Astrocyte (in vitro differentiated cells and primary cell): ENCODE results near the gene KIAA1549. TPM values are rescaled to one million over a fixed set of nuclear protein-coding genes. Genes with fewer than 3 reads are reported as not detected.

Experiments used
- DNase-seq: peaks from one replicate; pipeline ENCODE4 v3.0.0-alpha.2; 2010; ENCODE audit warnings: low read depth
- FAIRE-seq: peaks from 2 replicates; lab custom pipeline; 2011; peaks lifted over from hg19 to GRCh38; lab: Jason Lieb, UNC
- H2AFZ ChIP-seq: 2 replicates; pipeline ENCODE4 v1.6.0; 2012; ENCODE audit warnings: low read depth, low read length, inconsistent platforms
- H3K27ac ChIP-seq: 2 replicates; pipeline ENCODE4 v1.5.1; 2011; ENCODE audit warnings: low read depth, low read length, inconsistent platforms
- H3K27me3 ChIP-seq: 2 replicates; pipeline ENCODE4 v1.6.0; 2011; ENCODE audit warnings: low read length, inconsistent platforms; ENCODE audit not compliant: insufficient read depth
- H3K36me3 ChIP-seq: 2 replicates; pipeline ENCODE4 v1.5.1; 2011; ENCODE audit warnings: low read length, inconsistent platforms; ENCODE audit not compliant: insufficient read depth
- H3K4me1 ChIP-seq: 2 replicates; pipeline ENCODE4 v1.5.1; 2011; ENCODE audit warnings: low read length, inconsistent platforms; ENCODE audit not compliant: insufficient read depth
- H3K4me2 ChIP-seq: 2 replicates; pipeline ENCODE4 v1.6.0; 2012; ENCODE audit warnings: low read length, inconsistent platforms
- H3K4me3 ChIP-seq: 2 replicates; pipeline ENCODE4 v1.5.1; 2011; ENCODE audit warnings: low read depth, mild to moderate bottlenecking, low read length, inconsistent platforms; ENCODE audit not compliant: insufficient read depth
- H3K79me2 ChIP-seq: 2 replicates; pipeline ENCODE4 v1.6.0; 2012; ENCODE audit warnings: mild to moderate bottlenecking, low read length, inconsistent platforms; ENCODE audit not compliant: insufficient read depth
- H3K9ac ChIP-seq: 2 replicates; pipeline ENCODE4 v1.6.0; 2012; ENCODE audit warnings: mild to moderate bottlenecking, low read length, inconsistent platforms
- H3K9me3 ChIP-seq: 2 replicates; pipeline ENCODE4 v1.5.1; 2012; ENCODE audit warnings: low read depth, mild to moderate bottlenecking, low read length, inconsistent platforms; ENCODE audit not compliant: insufficient read depth
- H4K20me1 ChIP-seq: 2 replicates; pipeline ENCODE4 v1.6.0; 2012; ENCODE audit warnings: low read length, inconsistent platforms; ENCODE audit not compliant: insufficient read depth
- H3K27ac Mint-ChIP-seq: one replicate; pipeline ENCODE4 v1.8.0; 2021; ENCODE audit warnings: mild to moderate bottlenecking, mixed read lengths; ENCODE audit not compliant: unreplicated experiment
- H3K27me3 Mint-ChIP-seq: one replicate; pipeline ENCODE4 v1.8.0; 2021; ENCODE audit warnings: low read depth, mixed read lengths; ENCODE audit not compliant: unreplicated experiment
- H3K36me3 Mint-ChIP-seq: one replicate; pipeline ENCODE4 v1.8.0; 2021; ENCODE audit warnings: low read depth, mixed read lengths; ENCODE audit not compliant: unreplicated experiment
- H3K4me1 Mint-ChIP-seq: one replicate; pipeline ENCODE4 v1.8.0; 2021; ENCODE audit warnings: low read depth, mixed read lengths; ENCODE audit not compliant: unreplicated experiment
- H3K4me3 Mint-ChIP-seq: one replicate; pipeline ENCODE4 v1.8.0; 2021; ENCODE audit warnings: mild to moderate bottlenecking, moderate library complexity, mixed read lengths; ENCODE audit not compliant: unreplicated experiment
- H3K9me3 Mint-ChIP-seq: one replicate; pipeline ENCODE4 v1.8.0; 2021; ENCODE audit warnings: mild to moderate bottlenecking, mixed read lengths; ENCODE audit not compliant: unreplicated experiment
- CTCF ChIP-seq: IDR thresholded peaks from 2 replicates; pipeline ENCODE4 v1.5.1; 2011; ENCODE audit warnings: low read depth, mild to moderate bottlenecking, inconsistent platforms, low read length, moderate library complexity; ENCODE audit not compliant: insufficient read depth
- EZH2 ChIP-seq: IDR thresholded peaks from 2 replicates; pipeline ENCODE4 v1.6.1; 2012; ENCODE audit warnings: mild to moderate bottlenecking, low read length, inconsistent platforms; ENCODE audit not compliant: insufficient read depth
- total RNA-seq: library from RNA; stranded (reverse); gene quantifications from 2 replicates; pipeline ENCODE4 v1.2.1, GENCODE V29; 2021

KIAA1549 gene
- total RNA-seq, 1 donor from 2014 or later, result 10.3 TPM

GRCh38 chr7:139023076-139023475 lies 41.9 kb upstream of the KIAA1549 start:
- FAIRE-seq (no peak), DNase-seq (peak; percentile 20)
- no peak overlapping the region for H3K4me3 ChIP-seq
- no peak overlapping the region for H3K9ac ChIP-seq
- Mint-ChIP-seq H3K27me3 (no peaks in the 10 kb centered on the region), H3K36me3 (peaks cover 4% of the 10 kb centered on the region), H3K9me3 (no peaks in the 10 kb centered on the region), H3K4me3 (no peak overlapping the region), H3K4me1 (peaks cover 11% of the 10 kb centered on the region), H3K27ac (no peak overlapping the region)
- H3K9me3 ChIP-seq, result no peaks in the 10 kb centered on the region
- H3K4me1 ChIP-seq, result peaks cover 6% of the 10 kb centered on the region
- TF ChIP-seq EZH2, result no peak
- TF ChIP-seq CTCF, result no peak
- H2AFZ ChIP-seq, result no peak overlapping the region
- H3K27me3 ChIP-seq, result no peaks in the 10 kb centered on the region
- H3K36me3 ChIP-seq, result peaks cover 13% of the 10 kb centered on the region
- no peaks in the 10 kb centered on the region for H3K79me2 ChIP-seq
- no peak overlapping the region for H3K27ac ChIP-seq
- peaks cover 13% of the 10 kb centered on the region for H4K20me1 ChIP-seq
- H3K4me2 ChIP-seq, result no peak overlapping the region

- Mint-ChIP-seq H3K27ac (no peak overlapping the region), H3K4me3 (no peak overlapping the region), H3K27me3 (no peaks in the 10 kb centered on the region), H3K4me1 (peaks cover 11% of the 10 kb centered on the region), H3K36me3 (peaks cover 4% of the 10 kb centered on the region), H3K9me3 (no peaks in the 10 kb centered on the region)
- no peaks in the 10 kb centered on the region for H3K79me2 ChIP-seq
- no peak overlapping the region for H3K4me3 ChIP-seq
- no peak for FAIRE-seq
- H3K36me3 ChIP-seq, result peaks cover 13% of the 10 kb centered on the region
- no peak overlapping the region for H3K9ac ChIP-seq
- H3K27ac ChIP-seq, result no peak overlapping the region
- no peak for TF ChIP-seq CTCF
- no peak for TF ChIP-seq EZH2
- H3K27me3 ChIP-seq, result no peaks in the 10 kb centered on the region
- no peaks in the 10 kb centered on the region for H3K9me3 ChIP-seq
- DNase-seq, result no peak
- H3K4me1 ChIP-seq, result peaks cover 6% of the 10 kb centered on the region
- no peak overlapping the region for H2AFZ ChIP-seq
- no peak overlapping the region for H3K4me2 ChIP-seq
- H4K20me1 ChIP-seq, result peaks cover 11% of the 10 kb centered on the region
Measured at GRCh38 chr7:139022286-139022685, 41.1 kb upstream of the KIAA1549 start.

DNA sequence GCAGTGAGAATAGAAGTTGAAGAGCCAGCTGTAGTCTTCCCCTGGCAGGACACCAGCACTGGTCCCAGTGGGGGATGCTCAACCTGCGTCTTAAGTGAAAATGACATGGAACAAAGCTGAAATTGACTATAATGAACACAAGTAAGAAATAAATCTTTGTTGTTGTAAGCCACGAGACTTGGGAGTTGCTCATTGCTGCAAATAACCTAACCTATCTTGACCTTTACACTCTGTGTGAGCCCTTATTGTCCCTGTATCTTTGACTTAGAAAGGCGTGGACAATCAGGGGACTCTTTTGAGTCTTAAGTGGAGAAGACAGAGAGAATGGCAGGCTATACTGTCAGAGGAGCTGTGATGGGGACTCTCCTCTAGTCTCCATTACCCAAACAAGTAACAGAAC lies 37.7 kb upstream of the KIAA1549 start:
- H3K9ac ChIP-seq, result no peak overlapping the region
- peaks cover 7% of the 10 kb centered on the region for H3K36me3 ChIP-seq
- H3K27me3 ChIP-seq, result no peaks in the 10 kb centered on the region
- H3K4me2 ChIP-seq, result no peak overlapping the region
- H3K4me1 ChIP-seq, result peaks cover 10% of the 10 kb centered on the region
- H3K4me1 Mint-ChIP-seq, result peaks cover 11% of the 10 kb centered on the region
- peaks cover 3% of the 10 kb centered on the region for H3K27me3 Mint-ChIP-seq
- H2AFZ ChIP-seq, result no peak overlapping the region
- no peak for FAIRE-seq
- no peak overlapping the region for H3K4me3 Mint-ChIP-seq
- H3K9me3 Mint-ChIP-seq, result no peaks in the 10 kb centered on the region
- peaks cover 2% of the 10 kb centered on the region for H3K36me3 Mint-ChIP-seq
- H3K4me3 ChIP-seq, result no peak overlapping the region
- TF ChIP-seq EZH2 (no peak), CTCF (no peak)
- DNase-seq, result no peak
- H3K9me3 ChIP-seq, result no peaks in the 10 kb centered on the region
- no peak overlapping the region for H3K27ac ChIP-seq
- H3K79me2 ChIP-seq, result no peaks in the 10 kb centered on the region
- H3K27ac Mint-ChIP-seq, result no peak overlapping the region
- H4K20me1 ChIP-seq, result peaks cover 3% of the 10 kb centered on the region
